K562 (cell line): ENCODE results near the gene RGS14. TPM values are rescaled to one million over a fixed set of nuclear protein-coding genes. Genes with fewer than 3 reads are reported as not detected.

Experiments
- GMEB1 ChIP-seq: fragments of 250-450 bp; sonication (Bioruptor Pico); IDR thresholded peaks from 2 replicates; pipeline ENCODE4 v1.4.0; 2020; ENCODE audit warnings: mild to moderate bottlenecking
- ILF3 ChIP-seq: fragments of 450-650 bp; IDR thresholded peaks from 2 replicates; pipeline ENCODE4 v1.6.1; 2018; ENCODE audit warnings: antibody characterized with exemption, mild to moderate bottlenecking, moderate library complexity, borderline replicate concordance
- NR2C2 ChIP-seq, 2 experiments: fragments of 200-800 bp in 1 of 2; sonication (Bioruptor generic) in 1 of 2; sonication (generic) in 1 of 2; formaldehyde crosslinking in 1 of 2; IDR thresholded peaks; 2 replicates each; pipeline versions ENCODE4 v1.6.1 to v1.8.0; 2016 to 2022; ENCODE audit warnings: mild to moderate bottlenecking in 1 of 2, missing compliant biosample characterization in 1 of 2, missing genetic modification characterization in 1 of 2, missing genetic modification reagents in 1 of 2
- SMARCA4 ChIP-seq: fragments of 450-650 bp; IDR thresholded peaks from 2 replicates; pipeline ENCODE4 v1.6.1; 2016
- THRB ChIP-seq: fragments of 450-650 bp; formaldehyde crosslinking; conservative IDR thresholded peaks from 2 replicates; pipeline ENCODE4 v1.4.0; 2022; ENCODE audit warnings: mild to moderate bottlenecking, missing genetic modification characterization
- ZC3H11A ChIP-seq: IDR thresholded peaks from 2 replicates; pipeline ENCODE4 v1.6.1; 2012; ENCODE audit warnings: low read depth, low read length, improper control_type of control experiment
- ZFP36 ChIP-seq: fragments of 150-350 bp; IDR thresholded peaks from 2 replicates; pipeline ENCODE4 v1.6.1; 2018; ENCODE audit warnings: low read length, low read depth; ENCODE audit not compliant: partially characterized antibody
- ZNF263 ChIP-seq: sonication (generic); formaldehyde crosslinking; IDR thresholded peaks from 2 replicates; pipeline ENCODE4 v1.8.0; 2022; ENCODE audit warnings: mild to moderate bottlenecking, missing genetic modification reagents, borderline replicate concordance
- polyA plus RNA-seq, 8 experiments: library from polyadenylated mRNA; depleted of rRNA in 4 of 8; stranded (reverse) in 5 of 8; unstranded in 3 of 8; fragments of >200 nt; fragmentation: Nextera tagmentation in 2 of 8; fragmentation: Illumina TruSeq in 1 of 8; extraction: Ambion mirVana in 2 of 8; extraction: Trizol in 1 of 8; gene quantifications; 2 replicates each; pipeline versions ENCODE4 v1.2.1 to v1.2.3, GENCODE V29; 2011 to 2014; ENCODE audit warnings: inconsistent platforms in 1 of 8, missing spikeins in 1 of 8
- total RNA-seq, 7 experiments: library from RNA; depleted of rRNA in 6 of 7; stranded (reverse); fragments of >200 nt in 6 of 7; fragmentation: Illumina TruSeq in 2 of 7; extraction: Trizol in 2 of 7; gene quantifications; 2 replicates each; pipeline versions ENCODE4 v1.2.1 to v1.2.3, GENCODE V29; 2011 to 2021; ENCODE audit warnings: low replicate concordance in 1 of 7
- TF ChIP-seq, protein P1 (sequence below): fragments of 450-650 bp; IDR thresholded peaks from 2 replicates; pipeline ENCODE4 v1.6.1; 2016; ENCODE audit warnings: mild to moderate bottlenecking, moderate library complexity
- TF ChIP-seq, protein P2 (sequence below): fragments of 450-650 bp; IDR thresholded peaks from 2 replicates; pipeline ENCODE4 v1.6.1; 2016; ENCODE audit warnings: antibody characterized with exemption

RGS14 gene
- total and polyA plus RNA-seq, 9 of the 15 experiments (the other 6 are each of a cell fraction or from before 2014, with no cell fraction given), result 0.28 to 75.9 (median 34.5) TPM

DNA sequence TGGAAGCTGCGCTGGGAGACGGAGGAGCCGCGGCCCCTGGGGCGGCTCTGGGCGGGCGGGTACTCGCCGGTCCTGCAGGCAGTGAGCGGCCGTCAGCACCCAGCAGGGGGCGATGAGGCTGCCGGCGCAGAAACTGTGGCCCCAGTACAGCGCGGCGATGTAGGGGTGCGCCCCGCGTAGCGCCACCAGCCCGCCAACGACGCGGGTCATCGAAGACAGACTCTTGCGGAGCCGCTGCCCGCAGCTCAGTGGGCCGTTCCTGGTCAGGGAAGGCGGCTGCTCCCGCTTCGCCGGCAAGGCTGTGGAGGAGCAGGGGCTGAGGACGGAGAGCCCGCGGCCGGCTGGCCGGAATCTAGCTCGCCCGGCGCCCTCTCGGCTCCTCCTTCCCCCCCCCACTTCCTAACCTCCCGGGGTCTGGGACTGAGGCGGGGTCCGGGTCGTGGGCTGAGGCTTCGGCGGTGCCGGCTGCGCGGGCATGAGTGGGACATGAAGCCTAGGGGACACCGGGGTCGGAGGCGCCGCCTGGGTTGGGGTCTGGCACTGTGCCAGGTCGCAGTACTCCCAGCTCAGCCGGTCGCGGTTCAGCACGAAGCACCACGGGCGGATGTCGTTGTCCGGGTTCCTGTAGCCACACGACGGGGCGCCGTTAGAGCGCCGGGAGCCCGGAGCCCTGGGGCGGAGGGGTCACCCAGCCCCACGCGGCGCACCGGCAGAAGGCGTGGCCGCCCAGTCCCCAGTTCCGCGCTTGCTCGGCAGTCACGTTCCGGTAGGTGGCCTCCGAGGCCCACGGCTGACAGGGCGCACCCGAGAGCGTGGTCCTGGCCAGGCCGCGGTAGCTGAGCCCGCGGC is 46.3 kb downstream of the RGS14 start (continued):
- TF ChIP-seq ZNF263 (CRISPR knock-in tag) (peak; percentile 96), GMEB1 (CRISPR knock-in tag) (peak; percentile 53; the same call in 1 of the 2 replicates), ZFP36 (peak; percentile 4), THRB (CRISPR knock-in tag) (no peak), ILF3 (no peak), ZC3H11A (no peak), SMARCA4 (peak; percentile 38; the same call in 1 of the 2 replicates), NR2C2 (CRISPR knock-in tag; IDR thresholded peaks at IDR 0.05) (no peak), NR2C2 (tag; IDR thresholded peaks at IDR 0.05) (peak; percentile 70)
- TF ChIP-seq, protein P1, sequence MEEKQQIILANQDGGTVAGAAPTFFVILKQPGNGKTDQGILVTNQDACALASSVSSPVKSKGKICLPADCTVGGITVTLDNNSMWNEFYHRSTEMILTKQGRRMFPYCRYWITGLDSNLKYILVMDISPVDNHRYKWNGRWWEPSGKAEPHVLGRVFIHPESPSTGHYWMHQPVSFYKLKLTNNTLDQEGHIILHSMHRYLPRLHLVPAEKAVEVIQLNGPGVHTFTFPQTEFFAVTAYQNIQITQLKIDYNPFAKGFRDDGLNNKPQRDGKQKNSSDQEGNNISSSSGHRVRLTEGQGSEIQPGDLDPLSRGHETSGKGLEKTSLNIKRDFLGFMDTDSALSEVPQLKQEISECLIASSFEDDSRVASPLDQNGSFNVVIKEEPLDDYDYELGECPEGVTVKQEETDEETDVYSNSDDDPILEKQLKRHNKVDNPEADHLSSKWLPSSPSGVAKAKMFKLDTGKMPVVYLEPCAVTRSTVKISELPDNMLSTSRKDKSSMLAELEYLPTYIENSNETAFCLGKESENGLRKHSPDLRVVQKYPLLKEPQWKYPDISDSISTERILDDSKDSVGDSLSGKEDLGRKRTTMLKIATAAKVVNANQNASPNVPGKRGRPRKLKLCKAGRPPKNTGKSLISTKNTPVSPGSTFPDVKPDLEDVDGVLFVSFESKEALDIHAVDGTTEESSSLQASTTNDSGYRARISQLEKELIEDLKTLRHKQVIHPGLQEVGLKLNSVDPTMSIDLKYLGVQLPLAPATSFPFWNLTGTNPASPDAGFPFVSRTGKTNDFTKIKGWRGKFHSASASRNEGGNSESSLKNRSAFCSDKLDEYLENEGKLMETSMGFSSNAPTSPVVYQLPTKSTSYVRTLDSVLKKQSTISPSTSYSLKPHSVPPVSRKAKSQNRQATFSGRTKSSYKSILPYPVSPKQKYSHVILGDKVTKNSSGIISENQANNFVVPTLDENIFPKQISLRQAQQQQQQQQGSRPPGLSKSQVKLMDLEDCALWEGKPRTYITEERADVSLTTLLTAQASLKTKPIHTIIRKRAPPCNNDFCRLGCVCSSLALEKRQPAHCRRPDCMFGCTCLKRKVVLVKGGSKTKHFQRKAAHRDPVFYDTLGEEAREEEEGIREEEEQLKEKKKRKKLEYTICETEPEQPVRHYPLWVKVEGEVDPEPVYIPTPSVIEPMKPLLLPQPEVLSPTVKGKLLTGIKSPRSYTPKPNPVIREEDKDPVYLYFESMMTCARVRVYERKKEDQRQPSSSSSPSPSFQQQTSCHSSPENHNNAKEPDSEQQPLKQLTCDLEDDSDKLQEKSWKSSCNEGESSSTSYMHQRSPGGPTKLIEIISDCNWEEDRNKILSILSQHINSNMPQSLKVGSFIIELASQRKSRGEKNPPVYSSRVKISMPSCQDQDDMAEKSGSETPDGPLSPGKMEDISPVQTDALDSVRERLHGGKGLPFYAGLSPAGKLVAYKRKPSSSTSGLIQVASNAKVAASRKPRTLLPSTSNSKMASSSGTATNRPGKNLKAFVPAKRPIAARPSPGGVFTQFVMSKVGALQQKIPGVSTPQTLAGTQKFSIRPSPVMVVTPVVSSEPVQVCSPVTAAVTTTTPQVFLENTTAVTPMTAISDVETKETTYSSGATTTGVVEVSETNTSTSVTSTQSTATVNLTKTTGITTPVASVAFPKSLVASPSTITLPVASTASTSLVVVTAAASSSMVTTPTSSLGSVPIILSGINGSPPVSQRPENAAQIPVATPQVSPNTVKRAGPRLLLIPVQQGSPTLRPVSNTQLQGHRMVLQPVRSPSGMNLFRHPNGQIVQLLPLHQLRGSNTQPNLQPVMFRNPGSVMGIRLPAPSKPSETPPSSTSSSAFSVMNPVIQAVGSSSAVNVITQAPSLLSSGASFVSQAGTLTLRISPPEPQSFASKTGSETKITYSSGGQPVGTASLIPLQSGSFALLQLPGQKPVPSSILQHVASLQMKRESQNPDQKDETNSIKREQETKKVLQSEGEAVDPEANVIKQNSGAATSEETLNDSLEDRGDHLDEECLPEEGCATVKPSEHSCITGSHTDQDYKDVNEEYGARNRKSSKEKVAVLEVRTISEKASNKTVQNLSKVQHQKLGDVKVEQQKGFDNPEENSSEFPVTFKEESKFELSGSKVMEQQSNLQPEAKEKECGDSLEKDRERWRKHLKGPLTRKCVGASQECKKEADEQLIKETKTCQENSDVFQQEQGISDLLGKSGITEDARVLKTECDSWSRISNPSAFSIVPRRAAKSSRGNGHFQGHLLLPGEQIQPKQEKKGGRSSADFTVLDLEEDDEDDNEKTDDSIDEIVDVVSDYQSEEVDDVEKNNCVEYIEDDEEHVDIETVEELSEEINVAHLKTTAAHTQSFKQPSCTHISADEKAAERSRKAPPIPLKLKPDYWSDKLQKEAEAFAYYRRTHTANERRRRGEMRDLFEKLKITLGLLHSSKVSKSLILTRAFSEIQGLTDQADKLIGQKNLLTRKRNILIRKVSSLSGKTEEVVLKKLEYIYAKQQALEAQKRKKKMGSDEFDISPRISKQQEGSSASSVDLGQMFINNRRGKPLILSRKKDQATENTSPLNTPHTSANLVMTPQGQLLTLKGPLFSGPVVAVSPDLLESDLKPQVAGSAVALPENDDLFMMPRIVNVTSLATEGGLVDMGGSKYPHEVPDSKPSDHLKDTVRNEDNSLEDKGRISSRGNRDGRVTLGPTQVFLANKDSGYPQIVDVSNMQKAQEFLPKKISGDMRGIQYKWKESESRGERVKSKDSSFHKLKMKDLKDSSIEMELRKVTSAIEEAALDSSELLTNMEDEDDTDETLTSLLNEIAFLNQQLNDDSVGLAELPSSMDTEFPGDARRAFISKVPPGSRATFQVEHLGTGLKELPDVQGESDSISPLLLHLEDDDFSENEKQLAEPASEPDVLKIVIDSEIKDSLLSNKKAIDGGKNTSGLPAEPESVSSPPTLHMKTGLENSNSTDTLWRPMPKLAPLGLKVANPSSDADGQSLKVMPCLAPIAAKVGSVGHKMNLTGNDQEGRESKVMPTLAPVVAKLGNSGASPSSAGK, result peak; percentile 81
- TF ChIP-seq, protein P2, sequence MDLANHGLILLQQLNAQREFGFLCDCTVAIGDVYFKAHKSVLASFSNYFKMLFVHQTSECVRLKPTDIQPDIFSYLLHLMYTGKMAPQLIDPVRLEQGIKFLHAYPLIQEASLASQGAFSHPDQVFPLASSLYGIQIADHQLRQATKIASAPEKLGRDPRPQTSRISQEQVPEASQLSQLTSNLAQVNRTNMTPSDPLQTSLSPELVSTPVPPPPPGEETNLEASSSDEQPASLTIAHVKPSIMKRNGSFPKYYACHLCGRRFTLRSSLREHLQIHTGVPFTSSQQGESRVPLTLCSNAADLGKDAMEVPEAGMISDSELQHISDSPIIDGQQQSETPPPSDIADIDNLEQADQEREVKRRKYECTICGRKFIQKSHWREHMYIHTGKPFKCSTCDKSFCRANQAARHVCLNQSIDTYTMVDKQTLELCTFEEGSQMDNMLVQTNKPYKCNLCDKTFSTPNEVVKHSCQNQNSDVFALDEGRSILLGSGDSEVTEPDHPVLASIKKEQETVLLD, result peak; percentile 46; the same call in 1 of the 2 replicates
